Progenitor cell of endocrine pancreas (in vitro differentiated cells): ENCODE data around the gene ARHGAP15. TPM values are rescaled to one million over a fixed set of nuclear protein-coding genes. Genes with fewer than 3 reads are reported as not detected.

Source experiments
- DNase-seq: peaks from one replicate; pipeline ENCODE4 v3.0.0; 2021; ENCODE audit warnings: low spot score; ENCODE audit not compliant: unreplicated experiment
- H3K27ac Mint-ChIP-seq: 2 replicates; pipeline ENCODE4 v1.8.0; 2021; ENCODE audit warnings: mild to moderate bottlenecking, moderate library complexity, mixed read lengths
- H3K27me3 Mint-ChIP-seq: 2 replicates; pipeline ENCODE4 v1.8.0; 2021; ENCODE audit warnings: mixed read lengths
- H3K36me3 Mint-ChIP-seq: 2 replicates; pipeline ENCODE4 v1.8.0; 2022; ENCODE audit warnings: mixed read lengths; ENCODE audit not compliant: insufficient read depth
- H3K4me1 Mint-ChIP-seq: 2 replicates; pipeline ENCODE4 v1.8.0; 2021; ENCODE audit warnings: low read depth, mixed read lengths
- H3K4me3 Mint-ChIP-seq: 2 replicates; pipeline ENCODE4 v1.8.0; 2021; ENCODE audit warnings: low read depth, mild to moderate bottlenecking, moderate library complexity, mixed read lengths
- H3K9me3 Mint-ChIP-seq: 2 replicates; pipeline ENCODE4 v1.8.0; 2021; ENCODE audit warnings: low read depth, mixed read lengths
- total RNA-seq: library from RNA; stranded (reverse); gene quantifications from 2 replicates; pipeline ENCODE4 v1.2.1, GENCODE V29; 2021
- TF ChIP-seq, protein P1 (sequence below): fragments of 200-600 bp; sonication (generic); IDR thresholded peaks from one replicate; pipeline ENCODE4 v1.5.0; 2021; ENCODE audit warnings: antibody characterized with exemption, mild to moderate bottlenecking; ENCODE audit not compliant: unreplicated experiment

Gene ARHGAP15
- total RNA-seq, 1 donor from 2014 or later = not detected

DNA sequence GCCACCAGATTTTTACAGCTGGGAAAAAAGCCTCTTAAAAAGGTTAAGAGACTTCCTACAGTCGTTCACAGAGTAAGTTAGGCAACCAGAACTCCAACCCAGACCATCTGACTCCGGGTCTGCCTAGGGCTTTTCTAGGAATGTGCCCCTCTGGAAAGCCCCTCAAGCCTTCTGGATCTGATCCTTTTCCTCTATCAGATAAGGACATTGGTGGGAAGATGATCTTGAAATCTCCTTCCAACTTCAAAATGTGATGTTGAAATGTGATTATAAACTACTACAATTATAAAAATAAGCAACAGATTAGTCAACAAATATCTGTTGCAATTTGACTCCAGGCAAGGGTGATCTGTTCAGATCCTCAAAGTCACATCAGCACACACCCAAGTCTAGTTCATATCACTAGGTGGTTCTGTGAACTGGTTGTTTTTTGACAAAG, 270.4 kb downstream of the ARHGAP15 start:
- no peak for DNase-seq
- Mint-ChIP-seq H3K4me3 (no peak overlapping the region), H3K9me3 (no peaks in the 10 kb centered on the region), H3K36me3 (no peaks in the 10 kb centered on the region), H3K4me1 (no peaks in the 10 kb centered on the region), H3K27me3 (peaks cover 3% of the 10 kb centered on the region), H3K27ac (no peak overlapping the region)
- TF ChIP-seq, protein P1, sequence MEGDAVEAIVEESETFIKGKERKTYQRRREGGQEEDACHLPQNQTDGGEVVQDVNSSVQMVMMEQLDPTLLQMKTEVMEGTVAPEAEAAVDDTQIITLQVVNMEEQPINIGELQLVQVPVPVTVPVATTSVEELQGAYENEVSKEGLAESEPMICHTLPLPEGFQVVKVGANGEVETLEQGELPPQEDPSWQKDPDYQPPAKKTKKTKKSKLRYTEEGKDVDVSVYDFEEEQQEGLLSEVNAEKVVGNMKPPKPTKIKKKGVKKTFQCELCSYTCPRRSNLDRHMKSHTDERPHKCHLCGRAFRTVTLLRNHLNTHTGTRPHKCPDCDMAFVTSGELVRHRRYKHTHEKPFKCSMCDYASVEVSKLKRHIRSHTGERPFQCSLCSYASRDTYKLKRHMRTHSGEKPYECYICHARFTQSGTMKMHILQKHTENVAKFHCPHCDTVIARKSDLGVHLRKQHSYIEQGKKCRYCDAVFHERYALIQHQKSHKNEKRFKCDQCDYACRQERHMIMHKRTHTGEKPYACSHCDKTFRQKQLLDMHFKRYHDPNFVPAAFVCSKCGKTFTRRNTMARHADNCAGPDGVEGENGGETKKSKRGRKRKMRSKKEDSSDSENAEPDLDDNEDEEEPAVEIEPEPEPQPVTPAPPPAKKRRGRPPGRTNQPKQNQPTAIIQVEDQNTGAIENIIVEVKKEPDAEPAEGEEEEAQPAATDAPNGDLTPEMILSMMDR = no peak

DNA sequence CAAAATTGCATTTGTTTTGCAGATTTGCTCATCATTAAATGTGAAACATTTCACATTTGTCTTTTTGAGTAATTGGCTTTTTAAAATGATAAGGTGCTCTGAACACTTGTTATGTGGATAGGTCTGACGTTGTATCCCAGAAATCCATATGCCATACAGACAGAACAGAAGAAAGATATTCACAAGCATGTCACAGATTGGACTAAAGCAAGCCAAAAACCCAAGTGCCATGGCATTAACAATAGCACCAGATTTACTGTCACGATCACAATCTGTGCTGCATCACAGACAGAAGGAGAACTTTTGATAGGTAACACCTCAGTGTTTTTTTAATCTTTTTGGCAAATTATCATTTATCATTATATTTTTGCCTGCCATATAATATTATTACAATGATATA, 272.6 kb downstream of the ARHGAP15 start:
- TF ChIP-seq, protein P1 = no peak
- DNase-seq = no peak
- Mint-ChIP-seq H3K4me3 (no peak overlapping the region), H3K36me3 (no peaks in the 10 kb centered on the region), H3K9me3 (no peaks in the 10 kb centered on the region), H3K4me1 (no peaks in the 10 kb centered on the region), H3K27ac (no peak overlapping the region), H3K27me3 (no peaks in the 10 kb centered on the region)

- Mint-ChIP-seq H3K36me3 (no peaks in the 10 kb centered on the region), H3K9me3 (no peaks in the 10 kb centered on the region), H3K27me3 (no peaks in the 10 kb centered on the region), H3K27ac (no peak overlapping the region), H3K4me3 (no peak overlapping the region), H3K4me1 (no peaks in the 10 kb centered on the region)
- TF ChIP-seq, protein P1 = no peak
- no peak for DNase-seq
These were observed 273.2 kb downstream of the ARHGAP15 start for GRCh38 chr2:143402451-143402850.

DNA sequence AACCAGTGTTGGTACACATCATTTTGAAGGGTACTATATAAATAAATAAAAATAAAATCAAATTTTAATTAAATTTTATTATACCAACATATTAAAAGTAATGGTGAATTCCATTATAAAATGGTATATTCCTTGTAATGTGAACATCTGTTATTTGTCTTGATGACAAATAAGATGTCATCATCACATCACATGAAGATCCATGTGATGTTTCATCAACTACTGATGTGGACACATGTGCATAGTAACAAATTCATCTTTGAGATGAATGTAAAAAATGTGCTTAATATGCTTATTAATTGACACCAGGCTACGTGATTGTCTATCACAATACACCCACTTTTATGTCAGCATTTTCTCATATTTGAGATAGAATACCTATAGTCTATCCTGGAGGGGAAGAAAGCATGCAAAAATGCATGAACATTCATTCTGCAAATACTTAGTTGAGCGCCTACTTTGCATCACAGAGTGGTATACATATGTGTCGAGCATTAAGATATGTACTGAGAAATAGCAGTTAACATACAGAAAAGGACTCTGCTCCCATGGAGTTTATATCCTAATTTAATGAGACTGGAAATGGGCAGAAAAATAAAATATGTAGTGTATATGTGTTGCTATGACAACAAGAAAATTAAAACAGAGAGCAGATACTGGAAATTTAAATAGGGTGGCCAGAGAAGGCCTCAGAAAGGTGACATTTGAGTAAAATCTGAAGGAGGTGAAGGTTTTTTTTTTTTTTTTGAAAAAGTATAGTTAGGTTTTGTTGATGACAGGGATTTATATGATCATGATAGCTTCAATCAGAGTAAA, 281.1 kb downstream of the ARHGAP15 start:
- Mint-ChIP-seq H3K36me3 (peaks cover 1% of the 10 kb centered on the region), H3K27ac (no peak overlapping the region), H3K9me3 (peaks cover 7% of the 10 kb centered on the region), H3K4me3 (no peak overlapping the region), H3K27me3 (no peaks in the 10 kb centered on the region), H3K4me1 (peaks cover 23% of the 10 kb centered on the region)
- TF ChIP-seq, protein P1 = no peak
- DNase-seq = no peak

DNA sequence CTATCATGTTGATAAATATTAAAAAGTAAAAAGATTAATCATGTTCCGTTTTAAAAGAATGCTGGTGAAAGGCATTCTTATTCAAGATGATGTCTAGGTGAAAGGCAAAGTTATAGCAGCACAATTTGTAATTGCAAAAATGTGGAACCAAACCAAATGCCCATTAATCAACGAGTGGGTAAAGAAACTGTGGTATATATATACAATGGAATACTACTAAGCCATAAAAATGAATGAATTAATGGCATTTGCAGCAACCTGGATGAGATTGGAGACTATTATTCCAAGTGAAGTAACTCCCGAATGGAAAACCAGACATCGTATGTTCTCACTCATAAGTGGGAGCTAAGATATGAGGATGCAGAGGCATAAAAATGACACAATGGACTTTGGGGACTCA, 286.4 kb downstream of the ARHGAP15 start:
- no peak overlapping the region for H3K4me3 Mint-ChIP-seq
- no peak overlapping the region for H3K27ac Mint-ChIP-seq
- DNase-seq = no peak
- H3K27me3 Mint-ChIP-seq = no peaks in the 10 kb centered on the region
- peaks cover 7% of the 10 kb centered on the region for H3K9me3 Mint-ChIP-seq
- peaks cover 1% of the 10 kb centered on the region for H3K36me3 Mint-ChIP-seq
- TF ChIP-seq, protein P1 = no peak
- peaks cover 21% of the 10 kb centered on the region for H3K4me1 Mint-ChIP-seq
